ENCODE results near the gene NAT9.

- TF ChIP-seq POLR2A (IDR thresholded peaks at IDR 0.05) (no peak), CTCF (IDR thresholded peaks at IDR 0.05 in 8 of 11, conservative IDR thresholded peaks at IDR 0.05 in 3 of 11) (no peak), POLR2AphosphoS5 (IDR thresholded peaks at IDR 0.05) (no peak)
Measured at GRCh38 chr17:74814453-74814852, 38.3 kb upstream of the NAT9 start.

All from spleen (tissue), 7 donors.